Measurements from ENCODE around the gene TFEB. TPM values are rescaled to one million over a fixed set of nuclear protein-coding genes. Genes with fewer than 3 reads are reported as not detected.
A peak's percentile ranks its signal among the peaks of the same experiment; 100 is the strongest.
"Not testable (repeated sequence)": the region's sequence is repeated elsewhere in the genome, so short reads cannot be mapped to it uniquely, and the experiment has no call there.

Gene TFEB
- total RNA-seq, 4 donors from 2014 or later = 23.0 to 39.0 (median 34.9) TPM

GRCh38 chr6:41770381-41771057 is 35.1 kb upstream of the TFEB start:
- 93 to 94% methylated on average over 8 to 29 of the region's 30 CpGs for WGBS, 2 donors
- TF ChIP-seq CTCF (IDR thresholded peaks at IDR 0.05) (no peak), POLR2A (IDR thresholded peaks at IDR 0.05) (no peak)
- Histone ChIP-seq H3K4me3 (replicated peaks in 1 of 3) (no peak overlapping the region), H3K4me1 (peaks cover 0 to 12% of the 10 kb centered on the region in 2 donors), H3K36me3 (peaks cover 38 to 40% of the 10 kb centered on the region in 2 donors), H3K9me3 (no peaks in the 10 kb centered on the region), H3K27ac (no peak overlapping the region), H3K27me3 (no peaks in the 10 kb centered on the region)
- intact Hi-C loops (cut with DNase I) = loop anchor here (10.0 kb wide), 1 partner anchor 66 kb away; no protein-coding TSS in a partner anchor
- no peak for DNase-seq

DNA sequence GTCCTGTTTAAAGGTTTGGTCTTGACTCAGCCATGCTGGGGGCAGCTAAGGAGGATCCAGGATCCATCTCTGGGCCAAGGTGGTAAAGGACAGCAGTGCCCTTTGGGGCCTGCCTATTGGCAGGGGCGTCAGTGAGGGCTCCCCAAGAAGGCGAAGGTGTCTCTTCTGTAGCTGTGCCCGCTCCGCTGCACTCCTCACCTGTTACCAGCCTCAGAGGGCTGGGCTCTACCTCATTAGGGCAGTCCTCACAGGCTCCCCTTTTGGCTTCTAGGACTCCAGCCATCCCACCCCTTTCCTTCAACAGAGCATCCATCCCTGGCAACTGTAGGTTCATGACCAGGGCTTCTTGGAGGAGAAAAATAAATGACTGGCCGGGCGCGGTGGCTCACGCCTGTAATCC is 34.0 kb upstream of the TFEB start:
- TF ChIP-seq CTCF (IDR thresholded peaks at IDR 0.05) (no peak), POLR2A (IDR thresholded peaks at IDR 0.05) (no peak)

GRCh38 chr6:41768545-41769308 is 33.3 kb upstream of the TFEB start:
- DNase-seq = peak; percentile 15 to 46
- no peaks in the 10 kb centered on the region for H3K9me3 ChIP-seq
- WGBS, 2 donors = 59 to 68% methylated on average over 10 of the region's 10 CpGs
- peaks cover 0 to 12% of the 10 kb centered on the region in 2 donors for H3K4me1 ChIP-seq
- peak overlapping the region in 1 of 3 donors; percentile 28 for H3K27ac ChIP-seq
- no peak overlapping the region for H3K4me3 ChIP-seq (replicated peaks in 1 of 3)
- H3K27me3 ChIP-seq = no peaks in the 10 kb centered on the region
- peaks cover 27 to 28% of the 10 kb centered on the region in 2 donors for H3K36me3 ChIP-seq
- intact Hi-C loops (cut with DNase I) = no loop called here
- no peak for TF ChIP-seq CTCF (IDR thresholded peaks at IDR 0.05)
- no peak for TF ChIP-seq POLR2A (IDR thresholded peaks at IDR 0.05)

More for the DNA sequence above, 34.0 kb upstream of the TFEB start:
- DNase-seq = no peak
- Histone ChIP-seq H3K9me3 (no peaks in the 10 kb centered on the region), H3K36me3 (peaks cover 30 to 31% of the 10 kb centered on the region in 2 donors), H3K4me1 (peaks cover 0 to 12% of the 10 kb centered on the region in 2 donors), H3K27ac (no peak overlapping the region), H3K27me3 (no peaks in the 10 kb centered on the region), H3K4me3 (replicated peaks in 1 of 3) (no peak overlapping the region)
- 97 to 98% methylated on average over 6 to 8 of the region's 8 CpGs for WGBS, 2 donors
- intact Hi-C loops (cut with DNase I) = no loop called here

- Histone ChIP-seq H3K36me3 (peaks cover 19% of the 10 kb centered on the region in 2 donors), H3K27ac (peak overlapping the region in 1 of 3 donors; percentile 7), H3K4me3 (replicated peaks in 1 of 3) (no peak overlapping the region), H3K9me3 (no peaks in the 10 kb centered on the region), H3K4me1 (peaks cover 0 to 12% of the 10 kb centered on the region in 2 donors), H3K27me3 (no peaks in the 10 kb centered on the region)
- intact Hi-C loops (cut with DNase I) = no loop called here
- no peak for TF ChIP-seq POLR2A (IDR thresholded peaks at IDR 0.05)
- TF ChIP-seq CTCF (IDR thresholded peaks at IDR 0.05) = no peak
- DNase-seq = no peak
- WGBS, 2 donors = 52 to 63% methylated on average over 8 to 12 of the region's 12 CpGs
Measured at GRCh38 chr6:41767112-41767833, 31.9 kb upstream of the TFEB start.

- H3K36me3 ChIP-seq; H3K9me3 ChIP-seq; intact Hi-C loops (cut with DNase I); DNase-seq; H3K4me3 ChIP-seq (replicated peaks in 1 of 3); H3K27ac ChIP-seq; H3K27me3 ChIP-seq: not testable (repeated sequence)
- WGBS, 2 donors = 88 to 95% methylated on average over 4 of the region's 4 CpGs
- peaks cover 0 to 12% of the 10 kb centered on the region in 2 donors for H3K4me1 ChIP-seq
Measured at GRCh38 chr6:41766043-41766664, 30.7 kb upstream of the TFEB start.

All from thyroid gland (tissue), 4 donors.